Testis (tissue), 2 donors: ENCODE data around the gene CLDN5.

Source experiments
- CTCF ChIP-seq, 3 experiments: fragments of 450-650 bp in 2 of 3; fragments of 200-600 bp in 1 of 3; sonication (generic) in 1 of 3; IDR thresholded peaks; one replicate each; pipeline ENCODE4 v1.5.1; 2016 to 2019; ENCODE audit warnings: antibody characterized with exemption in 3 of 3, mild to moderate bottlenecking in 2 of 3, moderate library complexity in 1 of 3
- POLR2A ChIP-seq: fragments of 450-650 bp; IDR thresholded peaks from one replicate; pipeline ENCODE4 v1.6.1; 2017; ENCODE audit warnings: antibody characterized with exemption, mild to moderate bottlenecking, moderate library complexity

- TF ChIP-seq CTCF (IDR thresholded peaks at IDR 0.05) (no peak), POLR2A (no peak)
Measured at GRCh38 chr22:19548964-19549363, 24.8 kb upstream of the CLDN5 start.
